ENCODE results near the gene VAX1.
"Not testable (repeated sequence)": the region's sequence is repeated elsewhere in the genome, so short reads cannot be mapped to it uniquely, and the experiment has no call there.

VAX1 gene

DNA sequence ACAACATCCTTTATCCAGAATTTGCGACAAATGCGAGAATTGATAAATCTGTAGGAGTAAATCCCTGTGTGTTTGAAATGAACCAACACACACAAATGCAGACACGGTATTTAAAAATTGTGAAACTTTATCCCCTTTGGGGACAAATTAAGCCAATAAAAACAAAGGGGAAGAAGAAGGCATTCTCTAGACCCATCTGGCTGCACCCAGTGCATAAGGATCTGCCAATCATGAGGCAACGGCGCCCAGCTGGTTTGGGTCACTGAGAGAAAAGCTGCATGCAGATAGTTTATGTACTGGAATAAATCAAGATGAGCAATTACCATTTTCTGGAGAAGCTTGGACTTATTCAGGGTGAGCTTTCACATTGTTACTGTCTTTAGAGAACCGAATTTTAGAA is 45.7 kb downstream of the VAX1 start:
- DNase-seq (ENCODE audit: low spot score): no peak
- no peaks in the 10 kb centered on the region for H3K27me3 Mint-ChIP-seq (ENCODE audit: low read depth)
- no peak overlapping the region for H3K27ac Mint-ChIP-seq
- no peaks in the 10 kb centered on the region for H3K36me3 Mint-ChIP-seq (ENCODE audit: low read depth)
- no peaks in the 10 kb centered on the region for H3K9me3 Mint-ChIP-seq
- H3K4me1 Mint-ChIP-seq (ENCODE audit: low read depth): no peaks in the 10 kb centered on the region
- H3K4me3 Mint-ChIP-seq: no peak overlapping the region

DNA sequence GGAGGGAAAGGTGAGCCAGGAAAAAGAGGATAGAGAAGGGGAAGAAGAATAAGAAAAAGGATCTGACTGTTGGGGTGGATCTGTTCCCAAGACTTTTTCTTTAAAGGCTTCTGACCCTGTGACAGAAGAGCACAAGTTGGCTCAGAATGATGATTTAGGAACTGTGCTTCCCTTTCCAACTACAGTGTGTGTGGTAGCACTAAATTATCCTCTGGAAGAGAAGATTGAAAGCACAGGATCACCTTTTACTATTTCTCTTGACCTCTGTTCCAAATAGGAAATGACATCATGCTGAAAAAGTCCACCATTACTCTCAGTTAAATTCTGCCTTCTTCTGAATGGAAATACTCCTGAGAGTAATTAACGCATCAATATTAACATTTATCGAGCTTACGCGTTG is 47.2 kb downstream of the VAX1 start:
- Mint-ChIP-seq H3K9me3 (no peaks in the 10 kb centered on the region), H3K4me1 (ENCODE audit: low read depth) (no peaks in the 10 kb centered on the region), H3K27ac (no peak overlapping the region), H3K27me3 (ENCODE audit: low read depth) (no peaks in the 10 kb centered on the region), H3K4me3 (no peak overlapping the region), H3K36me3 (ENCODE audit: low read depth) (no peaks in the 10 kb centered on the region)
- DNase-seq (ENCODE audit: low spot score): no peak

DNA sequence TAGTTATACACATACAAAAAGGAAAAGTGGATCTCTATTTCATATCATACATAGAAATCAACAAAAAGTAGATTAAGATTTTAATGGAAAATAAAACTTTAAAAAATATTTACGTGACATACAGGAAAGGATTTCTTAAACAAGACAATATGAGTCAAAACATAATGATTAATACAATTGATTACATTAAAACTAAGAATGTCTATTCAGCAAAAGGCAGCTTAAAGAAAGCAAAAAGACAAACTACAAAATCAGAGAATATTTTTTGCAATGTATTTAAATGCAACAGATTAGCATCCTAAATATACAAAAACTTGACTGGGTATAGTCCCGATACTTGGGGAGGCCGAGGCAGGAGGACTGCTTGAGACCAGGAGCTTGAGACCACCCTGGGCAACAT is 50.5 kb downstream of the VAX1 start:
- no peak overlapping the region for H3K4me3 Mint-ChIP-seq
- H3K27ac Mint-ChIP-seq: no peak overlapping the region
- H3K4me1 Mint-ChIP-seq (ENCODE audit: low read depth): no peaks in the 10 kb centered on the region
- H3K36me3 Mint-ChIP-seq (ENCODE audit: low read depth): no peaks in the 10 kb centered on the region
- no peaks in the 10 kb centered on the region for H3K27me3 Mint-ChIP-seq (ENCODE audit: low read depth)
- no peak for DNase-seq (ENCODE audit: low spot score)
- no peaks in the 10 kb centered on the region for H3K9me3 Mint-ChIP-seq

DNA sequence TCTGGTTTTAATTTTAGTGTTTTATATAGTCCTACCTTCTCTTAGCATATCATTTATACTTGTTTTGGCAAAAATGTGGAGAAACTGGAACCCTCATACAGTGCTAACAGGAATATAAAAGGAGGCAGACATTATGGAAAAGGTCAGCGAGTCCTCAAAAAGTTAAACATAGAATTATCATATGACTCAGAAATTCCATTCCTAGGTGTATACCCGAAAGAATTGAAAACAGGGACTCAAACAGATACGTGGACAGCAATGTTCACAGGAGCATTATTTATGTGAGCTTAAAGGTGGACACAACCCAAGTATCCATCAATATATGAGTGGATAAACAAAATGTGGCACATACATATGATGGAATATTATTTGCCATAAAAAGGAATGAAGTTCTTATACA is 51.5 kb downstream of the VAX1 start:
- no peak overlapping the region for H3K27ac Mint-ChIP-seq
- no peaks in the 10 kb centered on the region for H3K36me3 Mint-ChIP-seq (ENCODE audit: low read depth)
- H3K9me3 Mint-ChIP-seq: no peaks in the 10 kb centered on the region
- no peak overlapping the region for H3K4me3 Mint-ChIP-seq
- DNase-seq (ENCODE audit: low spot score): no peak
- no peaks in the 10 kb centered on the region for H3K27me3 Mint-ChIP-seq (ENCODE audit: low read depth)
- H3K4me1 Mint-ChIP-seq (ENCODE audit: low read depth): no peaks in the 10 kb centered on the region

DNA sequence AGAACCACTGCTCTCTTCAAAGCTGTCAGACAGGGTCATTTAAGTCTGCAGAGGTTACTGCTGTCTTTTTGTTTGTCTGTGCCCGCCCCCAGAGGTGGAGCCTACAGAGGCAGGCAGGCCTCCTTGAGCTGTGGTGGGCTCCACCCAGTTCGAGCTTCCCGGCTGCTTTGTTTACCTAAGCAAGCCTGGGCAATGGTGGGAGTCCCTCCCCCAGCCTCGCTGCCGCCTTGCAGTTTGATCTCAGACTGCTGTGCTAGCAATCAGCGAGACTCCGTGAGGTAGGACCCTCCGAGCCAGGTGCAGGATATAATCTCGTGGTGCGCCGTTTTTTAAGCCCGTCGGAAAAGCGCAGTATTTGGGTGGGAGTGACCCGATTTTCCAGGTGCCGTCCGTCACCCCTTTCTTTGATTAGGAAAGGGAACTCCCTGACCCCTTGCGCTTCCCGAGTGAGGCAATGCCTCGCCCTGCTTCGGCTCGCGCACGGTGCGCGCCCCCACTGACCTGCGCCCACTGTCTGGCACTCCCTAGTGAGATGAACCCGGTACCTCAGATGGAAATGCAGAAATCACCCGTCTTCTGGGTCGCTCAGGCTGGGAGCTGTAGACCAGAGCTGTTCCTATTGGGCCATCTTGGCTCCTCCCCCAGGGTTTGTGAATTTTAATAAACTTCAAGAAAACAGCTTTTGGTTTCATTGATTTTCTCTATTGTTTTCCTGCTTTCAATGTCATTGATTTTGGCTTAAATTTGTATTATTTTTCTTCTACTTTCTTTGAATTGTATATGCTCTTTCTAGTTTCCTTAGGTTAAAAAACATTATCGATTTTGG is 53.4 kb downstream of the VAX1 start:
- H3K4me1 Mint-ChIP-seq (ENCODE audit: low read depth): not testable (repeated sequence)

More for the DNA sequence above, 53.4 kb downstream of the VAX1 start:
- not testable (repeated sequence) for H3K9me3 Mint-ChIP-seq; H3K36me3 Mint-ChIP-seq (ENCODE audit: low read depth); DNase-seq (ENCODE audit: low spot score); H3K27ac Mint-ChIP-seq; H3K4me3 Mint-ChIP-seq; H3K27me3 Mint-ChIP-seq (ENCODE audit: low read depth)
